HepG2 (cell line): ENCODE data around the gene SF3B6. TPM values are rescaled to one million over a fixed set of nuclear protein-coding genes. Genes with fewer than 3 reads are reported as not detected.
A peak's percentile ranks its signal among the peaks of the same experiment; 100 is the strongest.

Experiments
- BHLHE40 ChIP-seq: IDR thresholded peaks from 2 replicates; pipeline ENCODE4 v1.6.1; 2011; ENCODE audit warnings: low read length, improper control_type of control experiment
- BORCS8-MEF2B ChIP-seq: sonication (generic); formaldehyde crosslinking; IDR thresholded peaks from 2 replicates; pipeline ENCODE4 v1.8.0; 2022; ENCODE audit warnings: mild to moderate bottlenecking, missing genetic modification reagents
- HMGA1 ChIP-seq: sonication (generic); formaldehyde crosslinking; conservative IDR thresholded peaks from 2 replicates; pipeline ENCODE4 v1.4.0; 2020; ENCODE audit warnings: missing genetic modification reagents
- KLF16 ChIP-seq, 2 experiments: sonication (generic) in 1 of 2; formaldehyde crosslinking in 1 of 2; IDR thresholded peaks; 2 replicates each; pipeline versions ENCODE4 v1.6.1 to v1.8.0; 2016 to 2023; ENCODE audit warnings: missing genetic modification reagents in 2 of 2, missing compliant biosample characterization in 1 of 2
- NFRKB ChIP-seq: fragments of 450-650 bp; IDR thresholded peaks from 2 replicates; pipeline ENCODE4 v1.6.1; 2017
- NKX3-1 ChIP-seq: sonication (generic); formaldehyde crosslinking; IDR thresholded peaks from 2 replicates; pipeline ENCODE4 v1.5.0; 2020; ENCODE audit warnings: missing genetic modification reagents
- PAWR ChIP-seq: sonication (generic); formaldehyde crosslinking; IDR thresholded peaks from 2 replicates; pipeline ENCODE4 v1.4.0; 2020; ENCODE audit warnings: missing genetic modification reagents, mild to moderate bottlenecking, borderline replicate concordance
- PAX8 ChIP-seq: sonication (generic); formaldehyde crosslinking; IDR thresholded peaks from 2 replicates; pipeline ENCODE4 v1.8.0; 2022; ENCODE audit warnings: mild to moderate bottlenecking, missing genetic modification reagents, borderline replicate concordance
- SALL2 ChIP-seq: sonication (generic); formaldehyde crosslinking; IDR thresholded peaks from 2 replicates; pipeline ENCODE4 v1.8.1; 2023; ENCODE audit warnings: mild to moderate bottlenecking, missing genetic modification reagents, inconsistent platforms
- SP4 ChIP-seq: sonication (generic); formaldehyde crosslinking; IDR thresholded peaks from 2 replicates; pipeline ENCODE4 v1.8.1; 2023; ENCODE audit warnings: mild to moderate bottlenecking, missing genetic modification reagents
- TMF1 ChIP-seq: sonication (generic); formaldehyde crosslinking; IDR thresholded peaks from 2 replicates; pipeline ENCODE4 v1.8.1; 2022; ENCODE audit warnings: low read depth, missing genetic modification reagents
- ZBTB3 ChIP-seq: sonication (generic); formaldehyde crosslinking; IDR thresholded peaks from 2 replicates; pipeline ENCODE4 v1.4.0; 2020; ENCODE audit warnings: low read depth, mild to moderate bottlenecking, moderate library complexity, missing genetic modification reagents, borderline replicate concordance
- ZFP1 ChIP-seq: IDR thresholded peaks from 2 replicates; pipeline ENCODE4 v1.6.1; 2016
- ZNF451 ChIP-seq: sonication (generic); formaldehyde crosslinking; IDR thresholded peaks from 2 replicates; pipeline ENCODE4 v1.5.0; 2020; ENCODE audit warnings: mild to moderate bottlenecking, missing genetic modification reagents
- ZNF564 ChIP-seq: sonication (generic); formaldehyde crosslinking; IDR thresholded peaks from 2 replicates; pipeline ENCODE4 v1.8.1; 2023; ENCODE audit warnings: mild to moderate bottlenecking, missing genetic modification reagents
- polyA plus RNA-seq, 8 experiments: library from polyadenylated mRNA; depleted of rRNA in 3 of 8; stranded (reverse) in 7 of 8; unstranded in 1 of 8; fragments of >200 nt; fragmentation: Illumina TruSeq in 4 of 8; extraction: Trizol in 4 of 8; gene quantifications; 2 replicates each; pipeline versions ENCODE4 v1.2.1 to v1.2.3, GENCODE V29; 2011 to 2016; ENCODE audit warnings: low read depth in 4 of 8, missing spikeins in 1 of 8, mixed read lengths in 1 of 8; ENCODE audit not compliant: insufficient read depth in 1 of 8
- total RNA-seq, 5 experiments: library from RNA; depleted of rRNA; stranded (reverse); fragments of >200 nt; fragmentation: Illumina TruSeq; extraction: Trizol; gene quantifications; 2 replicates each; pipeline ENCODE4 v1.2.3, GENCODE V29; 2016; ENCODE audit warnings: low read depth in 1 of 5
- TF ChIP-seq, protein P1 (sequence below): sonication (generic); formaldehyde crosslinking; IDR thresholded peaks from 2 replicates; pipeline ENCODE4 v1.4.0; 2020; ENCODE audit warnings: mild to moderate bottlenecking, missing genetic modification reagents, borderline replicate concordance
- TF ChIP-seq, protein P2 (sequence below): sonication (generic); formaldehyde crosslinking; IDR thresholded peaks from 2 replicates; pipeline ENCODE4 v1.4.0; 2020; ENCODE audit warnings: low read depth, mild to moderate bottlenecking, missing genetic modification reagents
- TF ChIP-seq, protein P3 (sequence below): sonication (generic); formaldehyde crosslinking; conservative IDR thresholded peaks from 2 replicates; pipeline ENCODE4 v1.8.0; 2022; ENCODE audit warnings: missing genetic modification reagents
- TF ChIP-seq, protein P4 (sequence below): sonication (generic); formaldehyde crosslinking; IDR thresholded peaks from 2 replicates; pipeline ENCODE4 v1.4.0; 2020; ENCODE audit warnings: mild to moderate bottlenecking, low read depth, missing genetic modification reagents
- TF ChIP-seq, protein P5 (sequence below): sonication (generic); formaldehyde crosslinking; IDR thresholded peaks from 2 replicates; pipeline ENCODE4 v1.4.0; 2020; ENCODE audit warnings: mild to moderate bottlenecking, missing genetic modification reagents

The SF3B6 gene
- total and polyA plus RNA-seq, 2 of the 13 experiments (the other 11 are each of a cell fraction or from before 2014, with no cell fraction given) = 177 to 182 TPM

DNA sequence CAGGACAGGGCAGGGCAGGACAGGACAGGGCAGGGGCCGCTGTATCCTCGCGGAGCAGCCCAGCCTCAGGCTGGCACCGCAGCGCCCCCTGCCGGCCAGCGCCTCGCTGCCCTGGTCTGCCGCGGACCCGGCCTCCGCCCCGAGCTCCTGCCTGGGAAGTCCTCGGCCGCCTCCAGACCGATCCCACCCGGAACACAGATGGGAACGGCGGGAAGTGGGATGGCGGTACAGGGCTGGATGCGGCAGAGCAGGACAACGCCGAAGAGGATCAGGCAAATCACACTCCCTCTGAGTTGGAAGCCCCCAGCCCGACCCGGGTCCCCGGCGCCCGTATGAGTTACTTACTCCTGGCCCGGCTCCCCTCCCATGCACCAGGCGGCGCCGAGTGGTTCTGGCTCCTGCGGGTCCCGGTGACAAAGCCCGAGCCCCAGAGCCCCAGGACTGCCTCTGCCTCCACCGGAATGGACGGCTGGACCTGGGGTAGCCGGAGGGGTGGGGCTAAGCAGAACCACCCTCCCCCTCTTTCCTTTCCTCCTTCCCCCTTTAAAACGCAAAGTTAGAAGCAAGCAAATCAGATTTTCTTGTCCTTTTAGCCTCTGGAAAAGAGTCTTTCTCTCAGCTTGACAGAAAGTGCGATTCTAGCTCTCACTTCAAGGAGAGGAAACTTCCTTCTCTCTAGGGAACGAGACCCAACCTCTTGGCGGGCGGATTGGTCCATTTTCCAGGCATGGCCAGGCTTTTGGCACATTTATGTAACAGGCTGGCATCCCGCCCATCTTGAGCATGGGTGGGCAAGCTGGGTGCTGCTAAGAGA, 8.5 kb upstream of the SF3B6 start, which contains the start of gene TP53I3 (continued):
- TF ChIP-seq BHLHE40 (no peak), ZFP1 (no peak), ZNF451 (CRISPR knock-in tag) (peak; percentile 71), SP4 (CRISPR knock-in tag) (peak; percentile 94), ZBTB3 (CRISPR knock-in tag) (no peak), HMGA1 (no peak), TMF1 (CRISPR knock-in tag) (peak; percentile 97), BORCS8-MEF2B (CRISPR knock-in tag) (peak; percentile 79), KLF16 (CRISPR knock-in tag; IDR thresholded peaks at IDR 0.05) (peak in 1 of 2 experiments; percentile 84; a peak in 2 of 4 replicates), NKX3-1 (CRISPR knock-in tag) (no peak), PAWR (no peak), ZNF564 (peak; percentile 8; the same call in 1 of the 2 replicates), NFRKB (no peak), PAX8 (CRISPR knock-in tag) (0 out of 2 replicates have a peak, but pooled peaks have one; percentile 97), SALL2 (no peak; the same call in none of the 2 replicates)
- TF ChIP-seq, protein P1, sequence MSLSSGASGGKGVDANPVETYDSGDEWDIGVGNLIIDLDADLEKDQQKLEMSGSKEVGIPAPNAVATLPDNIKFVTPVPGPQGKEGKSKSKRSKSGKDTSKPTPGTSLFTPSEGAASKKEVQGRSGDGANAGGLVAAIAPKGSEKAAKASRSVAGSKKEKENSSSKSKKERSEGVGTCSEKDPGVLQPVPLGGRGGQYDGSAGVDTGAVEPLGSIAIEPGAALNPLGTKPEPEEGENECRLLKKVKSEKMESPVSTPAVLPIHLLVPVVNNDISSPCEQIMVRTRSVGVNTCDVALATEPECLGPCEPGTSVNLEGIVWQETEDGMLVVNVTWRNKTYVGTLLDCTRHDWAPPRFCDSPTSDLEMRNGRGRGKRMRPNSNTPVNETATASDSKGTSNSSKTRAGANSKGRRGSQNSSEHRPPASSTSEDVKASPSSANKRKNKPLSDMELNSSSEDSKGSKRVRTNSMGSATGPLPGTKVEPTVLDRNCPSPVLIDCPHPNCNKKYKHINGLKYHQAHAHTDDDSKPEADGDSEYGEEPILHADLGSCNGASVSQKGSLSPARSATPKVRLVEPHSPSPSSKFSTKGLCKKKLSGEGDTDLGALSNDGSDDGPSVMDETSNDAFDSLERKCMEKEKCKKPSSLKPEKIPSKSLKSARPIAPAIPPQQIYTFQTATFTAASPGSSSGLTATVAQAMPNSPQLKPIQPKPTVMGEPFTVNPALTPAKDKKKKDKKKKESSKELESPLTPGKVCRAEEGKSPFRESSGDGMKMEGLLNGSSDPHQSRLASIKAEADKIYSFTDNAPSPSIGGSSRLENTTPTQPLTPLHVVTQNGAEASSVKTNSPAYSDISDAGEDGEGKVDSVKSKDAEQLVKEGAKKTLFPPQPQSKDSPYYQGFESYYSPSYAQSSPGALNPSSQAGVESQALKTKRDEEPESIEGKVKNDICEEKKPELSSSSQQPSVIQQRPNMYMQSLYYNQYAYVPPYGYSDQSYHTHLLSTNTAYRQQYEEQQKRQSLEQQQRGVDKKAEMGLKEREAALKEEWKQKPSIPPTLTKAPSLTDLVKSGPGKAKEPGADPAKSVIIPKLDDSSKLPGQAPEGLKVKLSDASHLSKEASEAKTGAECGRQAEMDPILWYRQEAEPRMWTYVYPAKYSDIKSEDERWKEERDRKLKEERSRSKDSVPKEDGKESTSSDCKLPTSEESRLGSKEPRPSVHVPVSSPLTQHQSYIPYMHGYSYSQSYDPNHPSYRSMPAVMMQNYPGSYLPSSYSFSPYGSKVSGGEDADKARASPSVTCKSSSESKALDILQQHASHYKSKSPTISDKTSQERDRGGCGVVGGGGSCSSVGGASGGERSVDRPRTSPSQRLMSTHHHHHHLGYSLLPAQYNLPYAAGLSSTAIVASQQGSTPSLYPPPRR (CRISPR knock-in tag) = peak; percentile 10; the same call in 1 of the 2 replicates
- TF ChIP-seq, protein P2, sequence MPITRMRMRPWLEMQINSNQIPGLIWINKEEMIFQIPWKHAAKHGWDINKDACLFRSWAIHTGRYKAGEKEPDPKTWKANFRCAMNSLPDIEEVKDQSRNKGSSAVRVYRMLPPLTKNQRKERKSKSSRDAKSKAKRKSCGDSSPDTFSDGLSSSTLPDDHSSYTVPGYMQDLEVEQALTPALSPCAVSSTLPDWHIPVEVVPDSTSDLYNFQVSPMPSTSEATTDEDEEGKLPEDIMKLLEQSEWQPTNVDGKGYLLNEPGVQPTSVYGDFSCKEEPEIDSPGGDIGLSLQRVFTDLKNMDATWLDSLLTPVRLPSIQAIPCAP (CRISPR knock-in tag) = no peak; the same call in 1 of the 2 replicates
- TF ChIP-seq, protein P3, sequence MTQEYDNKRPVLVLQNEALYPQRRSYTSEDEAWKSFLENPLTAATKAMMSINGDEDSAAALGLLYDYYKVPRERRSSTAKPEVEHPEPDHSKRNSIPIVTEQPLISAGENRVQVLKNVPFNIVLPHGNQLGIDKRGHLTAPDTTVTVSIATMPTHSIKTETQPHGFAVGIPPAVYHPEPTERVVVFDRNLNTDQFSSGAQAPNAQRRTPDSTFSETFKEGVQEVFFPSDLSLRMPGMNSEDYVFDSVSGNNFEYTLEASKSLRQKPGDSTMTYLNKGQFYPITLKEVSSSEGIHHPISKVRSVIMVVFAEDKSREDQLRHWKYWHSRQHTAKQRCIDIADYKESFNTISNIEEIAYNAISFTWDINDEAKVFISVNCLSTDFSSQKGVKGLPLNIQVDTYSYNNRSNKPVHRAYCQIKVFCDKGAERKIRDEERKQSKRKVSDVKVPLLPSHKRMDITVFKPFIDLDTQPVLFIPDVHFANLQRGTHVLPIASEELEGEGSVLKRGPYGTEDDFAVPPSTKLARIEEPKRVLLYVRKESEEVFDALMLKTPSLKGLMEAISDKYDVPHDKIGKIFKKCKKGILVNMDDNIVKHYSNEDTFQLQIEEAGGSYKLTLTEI (CRISPR knock-in tag) = no peak
- TF ChIP-seq, protein P4, sequence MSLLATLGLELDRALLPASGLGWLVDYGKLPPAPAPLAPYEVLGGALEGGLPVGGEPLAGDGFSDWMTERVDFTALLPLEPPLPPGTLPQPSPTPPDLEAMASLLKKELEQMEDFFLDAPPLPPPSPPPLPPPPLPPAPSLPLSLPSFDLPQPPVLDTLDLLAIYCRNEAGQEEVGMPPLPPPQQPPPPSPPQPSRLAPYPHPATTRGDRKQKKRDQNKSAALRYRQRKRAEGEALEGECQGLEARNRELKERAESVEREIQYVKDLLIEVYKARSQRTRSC (CRISPR knock-in tag) = no peak
- TF ChIP-seq, protein P5, sequence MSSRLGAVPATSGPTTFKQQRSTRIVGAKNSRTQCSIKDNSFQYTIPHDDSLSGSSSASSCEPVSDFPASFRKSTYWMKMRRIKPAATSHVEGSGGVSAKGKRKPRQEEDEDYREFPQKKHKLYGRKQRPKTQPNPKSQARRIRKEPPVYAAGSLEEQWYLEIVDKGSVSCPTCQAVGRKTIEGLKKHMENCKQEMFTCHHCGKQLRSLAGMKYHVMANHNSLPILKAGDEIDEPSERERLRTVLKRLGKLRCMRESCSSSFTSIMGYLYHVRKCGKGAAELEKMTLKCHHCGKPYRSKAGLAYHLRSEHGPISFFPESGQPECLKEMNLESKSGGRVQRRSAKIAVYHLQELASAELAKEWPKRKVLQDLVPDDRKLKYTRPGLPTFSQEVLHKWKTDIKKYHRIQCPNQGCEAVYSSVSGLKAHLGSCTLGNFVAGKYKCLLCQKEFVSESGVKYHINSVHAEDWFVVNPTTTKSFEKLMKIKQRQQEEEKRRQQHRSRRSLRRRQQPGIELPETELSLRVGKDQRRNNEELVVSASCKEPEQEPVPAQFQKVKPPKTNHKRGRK (CRISPR knock-in tag) = no peak; the same call in 1 of the 2 replicates
